Measurements from ENCODE around the gene DYNC1H1. TPM values are rescaled to one million over a fixed set of nuclear protein-coding genes. Genes with fewer than 3 reads are reported as not detected.

The DYNC1H1 gene
- total RNA-seq, 2 experiments from 2014 or later = 291 to 301 TPM

DNA sequence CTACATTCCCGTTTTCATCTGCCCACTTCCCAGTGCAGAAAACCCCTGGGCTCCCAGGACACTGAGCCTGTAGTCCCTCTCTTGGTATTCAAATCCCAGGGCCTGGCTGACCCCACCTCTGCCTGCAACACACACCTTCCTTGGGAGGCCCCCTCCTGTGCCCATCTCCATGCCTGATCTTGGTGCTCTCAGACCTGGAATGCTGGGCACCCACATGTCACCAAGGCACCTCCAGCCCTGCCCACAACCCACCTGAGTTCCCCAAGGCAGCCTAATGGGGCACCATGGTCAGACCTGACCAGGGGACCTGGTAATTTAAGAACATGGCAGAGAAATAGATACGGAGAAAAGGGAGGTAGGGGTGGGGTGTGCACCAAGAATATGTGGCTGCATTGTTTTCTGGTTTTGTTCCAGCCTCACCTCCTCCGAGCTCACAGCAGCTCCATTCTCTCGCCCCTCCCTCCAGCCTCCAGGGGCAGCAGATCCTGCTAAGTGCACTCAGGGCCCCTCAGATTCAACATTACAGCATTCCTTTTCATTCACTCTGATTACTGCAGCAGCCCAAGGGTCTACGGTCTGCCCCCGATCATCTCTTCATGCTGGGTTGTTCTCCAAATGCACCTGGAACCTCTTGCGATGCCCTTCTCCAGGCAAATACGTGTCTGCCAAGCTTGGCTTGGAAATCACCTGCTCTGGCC lies 131.6 kb downstream of the DYNC1H1 start:
- no peak for TF ChIP-seq CTCF (IDR thresholded peaks at IDR 0.05)
- intact Hi-C loops (cut with micrococcal nuclease) = loop anchor here (5.0 kb wide), 2 partner anchors 34 to 134 kb away; partner anchors contain the start of gene DYNC1H1
- ChIA-PET CTCF (interaction anchor here (0.8 to 3.6 kb wide), 51 partner anchors 8 to 389 kb away, joined by 3 to 38 read pairs (median 5); partner anchors contain the start of gene MOK), POLR2A (interaction anchor here (0.9 to 3.4 kb wide), 6 partner anchors 8 to 213 kb away, joined by 3 to 14 read pairs (median 4); no protein-coding TSS in a partner anchor)
- Mint-ChIP-seq H3K9me3 (no peaks in the 10 kb centered on the region), H3K4me3 (no peak overlapping the region), H3K27ac (no peak overlapping the region), H3K27me3 (no peaks in the 10 kb centered on the region), H3K36me3 (ENCODE audit: low read depth) (no peaks in the 10 kb centered on the region), H3K4me1 (ENCODE audit: low read depth) (peaks cover 22% of the 10 kb centered on the region)
- DNase-seq = peak; percentile 17
- ATAC-seq = peak; percentile 24

GRCh38 chr14:102096569-102097188 lies 132.3 kb downstream of the DYNC1H1 start:
- peaks cover 22% of the 10 kb centered on the region for H3K4me1 Mint-ChIP-seq (ENCODE audit: low read depth)
- peak; percentile 80 for DNase-seq
- peak; percentile 97 for TF ChIP-seq CTCF (IDR thresholded peaks at IDR 0.05)
- ATAC-seq = peak; percentile 46
- no peak overlapping the region for H3K4me3 Mint-ChIP-seq
- ChIA-PET CTCF (interaction anchor here (0.8 to 3.6 kb wide), 54 partner anchors 9 to 390 kb away, joined by 3 to 38 read pairs (median 5); partner anchors contain the start of gene MOK), POLR2A (interaction anchor here (0.9 to 3.4 kb wide), 5 partner anchors 9 to 212 kb away, joined by 3 to 14 read pairs (median 4); no protein-coding TSS in a partner anchor)
- H3K36me3 Mint-ChIP-seq (ENCODE audit: low read depth) = no peaks in the 10 kb centered on the region
- H3K9me3 Mint-ChIP-seq = no peaks in the 10 kb centered on the region
- H3K27me3 Mint-ChIP-seq = no peaks in the 10 kb centered on the region
- intact Hi-C loops (cut with micrococcal nuclease) = loop anchor here (5.0 kb wide), 2 partner anchors 34 to 134 kb away; partner anchors contain the start of gene DYNC1H1
- no peak overlapping the region for H3K27ac Mint-ChIP-seq

GRCh38 chr14:102097441-102098135 lies 133.2 kb downstream of the DYNC1H1 start:
- intact Hi-C loops (cut with micrococcal nuclease) = loop anchor here (5.0 kb wide), 2 partner anchors 35 to 135 kb away; partner anchors contain the start of gene DYNC1H1
- POLR2A ChIA-PET = interaction anchor here (2.6 to 3.4 kb wide), 2 partner anchors 10 to 12 kb away, joined by 11 to 14 read pairs; no protein-coding TSS in a partner anchor
- ATAC-seq = no peak
- Mint-ChIP-seq H3K4me3 (no peak overlapping the region), H3K36me3 (ENCODE audit: low read depth) (no peaks in the 10 kb centered on the region), H3K27me3 (no peaks in the 10 kb centered on the region), H3K4me1 (ENCODE audit: low read depth) (peaks cover 22% of the 10 kb centered on the region), H3K9me3 (no peaks in the 10 kb centered on the region), H3K27ac (no peak overlapping the region)
- DNase-seq = no peak
- no peak for TF ChIP-seq CTCF (IDR thresholded peaks at IDR 0.05)
- CTCF ChIA-PET = interaction anchor here (1.1 to 3.6 kb wide), 20 partner anchors 8 to 216 kb away, joined by 3 to 38 read pairs (median 6); no protein-coding TSS in a partner anchor

GRCh38 chr14:102103062-102103695 lies 138.8 kb downstream of the DYNC1H1 start:
- ATAC-seq (no peak), DNase-seq (no peak)
- ChIA-PET CTCF (no interaction called here), POLR2A (no interaction called here)
- no peaks in the 10 kb centered on the region for H3K27me3 Mint-ChIP-seq
- no peak overlapping the region for H3K27ac Mint-ChIP-seq
- H3K4me3 Mint-ChIP-seq = no peak overlapping the region
- no peaks in the 10 kb centered on the region for H3K36me3 Mint-ChIP-seq (ENCODE audit: low read depth)
- intact Hi-C loops (cut with micrococcal nuclease) = no loop called here
- H3K4me1 Mint-ChIP-seq (ENCODE audit: low read depth) = no peaks in the 10 kb centered on the region
- TF ChIP-seq CTCF (IDR thresholded peaks at IDR 0.05) = no peak
- no peaks in the 10 kb centered on the region for H3K9me3 Mint-ChIP-seq

Measured in activated CD8-positive, alpha-beta T cell treated with anti-CD3 and anti-CD28 coated beads for 36 hours (primary cell).